ACC112 (cell line): ENCODE data around the gene ZNF414.
A peak's percentile ranks its signal among the peaks of the same experiment; 100 is the strongest.

Experiments used
- H2AFZ ChIP-seq: fragments of 200-600 bp; sonication (generic); one replicate; pipeline ENCODE4 v1.6.0; 2017; ENCODE audit warnings: antibody characterized with exemption, low read length; ENCODE audit not compliant: unreplicated experiment
- H3K27ac ChIP-seq: fragments of 200-600 bp; sonication (generic); 2 replicates; pipeline ENCODE4 v1.5.1; 2014; ENCODE audit warnings: low read depth, mild to moderate bottlenecking, antibody characterized with exemption, low read length, moderate library complexity
- H3K27me3 ChIP-seq: fragments of 200-600 bp; sonication (generic); 2 replicates; pipeline ENCODE4 v1.6.1; 2014; ENCODE audit warnings: mild to moderate bottlenecking, antibody characterized with exemption, low read length, moderate library complexity, mixed read lengths; ENCODE audit not compliant: insufficient read depth
- H3K36me3 ChIP-seq: fragments of 200-600 bp; sonication (generic); 2 replicates; pipeline ENCODE4 v1.6.1; 2016; ENCODE audit warnings: mild to moderate bottlenecking, antibody characterized with exemption, low read length, moderate library complexity, mixed read lengths; ENCODE audit not compliant: insufficient read depth
- H3K4me1 ChIP-seq: fragments of 200-600 bp; sonication (generic); one replicate; pipeline ENCODE4 v1.6.1; 2016; ENCODE audit warnings: low read length, mixed read lengths; ENCODE audit not compliant: insufficient read depth, unreplicated experiment, control insufficient read depth
- H3K4me3 ChIP-seq: fragments of 200-600 bp; sonication (generic); 2 replicates; pipeline ENCODE4 v1.5.1; 2014; ENCODE audit warnings: mild to moderate bottlenecking, low read depth, low read length
- H3K79me2 ChIP-seq: fragments of 200-600 bp; sonication (generic); one replicate; pipeline ENCODE4 v1.6.0; 2016; ENCODE audit warnings: low read length; ENCODE audit not compliant: control insufficient read depth, unreplicated experiment, insufficient read depth

The ZNF414 gene

DNA sequence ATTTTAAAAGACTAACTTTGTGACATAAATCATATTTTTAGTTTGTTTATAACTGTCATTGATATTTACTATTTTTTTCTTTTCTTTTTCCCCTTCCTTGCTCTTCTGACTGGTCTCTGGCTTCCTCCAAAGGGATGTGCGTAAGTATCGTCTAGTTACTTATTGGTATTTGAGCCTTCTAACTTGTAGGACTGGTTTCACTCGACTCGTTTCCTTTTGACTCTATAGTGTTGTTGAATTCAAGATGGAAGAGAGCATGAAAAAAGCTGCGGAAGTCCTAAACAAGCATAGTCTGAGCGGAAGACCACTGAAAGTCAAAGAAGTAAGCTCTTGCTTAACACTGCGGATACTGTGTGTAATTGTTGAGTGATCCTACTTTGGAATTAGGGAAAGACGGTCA lies 50.6 kb downstream of the ZNF414 start:
- Histone ChIP-seq H3K4me3 (no peak overlapping the region), H3K79me2 (peaks cover 70% of the 10 kb centered on the region), H3K27me3 (no peaks in the 10 kb centered on the region), H3K27ac (no peak overlapping the region), H3K4me1 (peaks cover 27% of the 10 kb centered on the region), H3K36me3 (peaks cover 13% of the 10 kb centered on the region), H2AFZ (no peak overlapping the region)

DNA sequence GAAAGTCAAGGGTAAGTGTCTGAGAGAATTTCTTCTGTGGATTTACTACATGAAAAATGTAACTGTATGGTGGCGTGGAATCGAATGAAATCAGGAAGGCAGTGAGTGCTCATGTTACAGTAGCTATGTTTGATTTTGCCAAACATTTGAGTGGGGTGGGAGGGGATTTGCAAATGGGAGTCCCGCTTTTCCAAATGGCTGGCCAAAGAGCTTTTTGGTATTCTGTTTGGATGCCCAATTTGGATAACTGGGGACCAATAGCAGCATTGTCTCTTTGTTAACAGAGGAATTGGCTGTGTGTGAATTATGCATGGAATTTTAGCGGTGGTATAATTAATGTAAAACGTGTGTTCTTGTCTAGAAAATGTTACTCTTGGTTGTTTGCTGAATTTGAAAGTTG lies 51.4 kb downstream of the ZNF414 start:
- Histone ChIP-seq H3K79me2 (peaks cover 78% of the 10 kb centered on the region), H3K4me3 (no peak overlapping the region), H2AFZ (no peak overlapping the region), H3K27ac (no peak overlapping the region), H3K27me3 (no peaks in the 10 kb centered on the region), H3K36me3 (peaks cover 13% of the 10 kb centered on the region), H3K4me1 (peaks cover 27% of the 10 kb centered on the region)

DNA sequence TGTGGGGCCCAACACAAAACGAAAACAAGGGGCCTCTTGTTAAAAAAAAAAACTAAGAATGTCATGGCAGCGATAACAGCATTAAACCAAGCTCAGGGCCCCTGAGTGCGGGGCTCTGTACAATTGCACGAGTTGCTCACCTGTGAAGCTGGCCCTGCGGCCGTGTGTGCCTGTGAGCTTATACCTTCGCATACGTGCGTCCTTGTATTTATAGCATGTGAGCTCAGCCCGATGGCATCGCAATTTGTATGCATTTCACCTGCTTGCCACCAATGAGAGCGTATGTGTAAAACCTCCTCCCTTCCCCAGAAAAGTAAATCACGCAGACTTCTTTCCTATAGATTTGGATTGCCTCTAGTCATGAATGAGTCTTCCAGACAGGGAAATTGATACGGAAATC lies 52.1 kb downstream of the ZNF414 start:
- H3K36me3 ChIP-seq = peaks cover 11% of the 10 kb centered on the region
- H3K4me3 ChIP-seq = no peak overlapping the region
- H2AFZ ChIP-seq = no peak overlapping the region
- H3K27ac ChIP-seq = no peak overlapping the region
- H3K4me1 ChIP-seq = peaks cover 27% of the 10 kb centered on the region
- peaks cover 84% of the 10 kb centered on the region for H3K79me2 ChIP-seq
- no peaks in the 10 kb centered on the region for H3K27me3 ChIP-seq

DNA sequence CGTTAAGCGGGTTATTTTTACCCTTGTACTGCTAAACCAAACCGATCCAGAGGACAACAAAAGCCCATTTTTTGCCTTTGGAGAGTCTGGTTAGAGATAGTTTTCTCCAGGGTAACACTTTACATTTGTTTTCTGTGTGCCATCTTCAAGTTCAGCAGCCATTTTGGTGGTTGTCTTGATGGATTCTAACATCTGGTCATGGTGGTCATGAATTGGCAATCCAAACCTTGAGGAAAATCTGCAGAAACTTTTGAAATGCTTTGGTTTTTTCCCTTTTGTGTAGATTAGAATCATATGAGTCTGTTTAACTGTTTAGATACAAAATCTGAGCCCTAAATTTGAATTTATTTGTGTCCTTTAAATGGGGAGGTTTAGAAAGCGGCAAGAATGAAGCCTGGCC lies 52.6 kb downstream of the ZNF414 start:
- H3K36me3 ChIP-seq = peaks cover 13% of the 10 kb centered on the region
- H3K79me2 ChIP-seq = peaks cover 90% of the 10 kb centered on the region
- peaks cover 27% of the 10 kb centered on the region for H3K4me1 ChIP-seq
- H3K27ac ChIP-seq = no peak overlapping the region
- no peak overlapping the region for H3K4me3 ChIP-seq
- no peaks in the 10 kb centered on the region for H3K27me3 ChIP-seq
- H2AFZ ChIP-seq = no peak overlapping the region

DNA sequence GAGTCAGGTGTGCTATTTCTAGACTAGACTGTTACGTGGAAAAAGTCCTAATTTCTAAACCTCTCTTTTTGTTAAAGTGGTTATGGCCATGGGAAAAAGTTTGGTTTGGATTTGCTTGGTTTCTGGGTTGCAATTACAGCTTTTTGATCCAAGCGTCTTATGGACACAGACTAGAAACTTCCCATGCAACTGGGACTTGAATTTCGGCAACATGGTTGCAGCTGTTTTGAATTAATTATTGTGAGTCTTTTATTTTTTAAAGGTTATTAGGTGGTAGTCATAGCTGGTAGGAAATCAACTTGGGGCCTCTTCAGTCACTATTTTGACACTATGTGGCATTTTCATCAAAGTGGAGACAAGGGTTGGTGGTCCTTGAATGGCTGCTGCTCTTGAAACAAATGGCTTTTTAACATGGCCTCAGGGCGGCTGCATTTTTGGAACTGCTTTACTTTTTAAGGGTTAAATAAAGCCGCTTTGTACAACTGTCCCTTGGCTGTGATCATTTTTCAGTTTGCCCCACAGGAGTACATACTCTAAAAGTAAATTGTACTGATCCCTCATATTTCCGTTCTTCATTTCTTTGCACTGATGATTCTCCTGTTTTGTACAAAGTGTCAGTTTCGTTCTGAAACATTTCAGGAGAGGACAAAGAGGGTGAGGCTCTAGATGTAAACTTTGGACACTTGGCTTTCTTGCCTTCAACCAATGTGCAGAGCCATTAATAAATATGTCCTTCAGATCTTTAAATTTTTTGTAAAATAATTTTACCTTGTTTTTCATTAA lies 53.3 kb downstream of the ZNF414 start:
- no peak overlapping the region for H2AFZ ChIP-seq
- peak overlapping the region; percentile 85 for H3K27ac ChIP-seq
- H3K27me3 ChIP-seq = no peaks in the 10 kb centered on the region
- peaks cover 9% of the 10 kb centered on the region for H3K36me3 ChIP-seq
- H3K79me2 ChIP-seq = peaks cover 90% of the 10 kb centered on the region
- peaks cover 27% of the 10 kb centered on the region for H3K4me1 ChIP-seq
- peak overlapping the region; percentile 63; the same call in 1 of the 2 replicates for H3K4me3 ChIP-seq
